ENCODE data around the gene ADGRL2. TPM values are rescaled to one million over a fixed set of nuclear protein-coding genes. Genes with fewer than 3 reads are reported as not detected.

ADGRL2 gene
- total and polyA plus RNA-seq, 2 of the 4 experiments (the other 2 are of a cell fraction) = 17.0 to 42.7 TPM

- Histone ChIP-seq H2BK15ac (ENCODE audit: low read depth, low read length) (no peak overlapping the region), H2BK120ac (ENCODE audit: low read depth, low read length) (no peak overlapping the region), H2AFZ (replicated peaks; ENCODE audit: low read length, poor library complexity) (no peak overlapping the region), H3K14ac (replicated peaks; ENCODE audit: low read depth, low read length) (no peak overlapping the region), H3K79me1 (ENCODE audit: low read depth in 1 of 2, low read length in 2 of 2) (no peaks in the 10 kb centered on the region), H3K9ac (ENCODE audit: low read depth, low read length) (no peak overlapping the region), H3K4me3 (ENCODE audit: insufficient read depth, low read depth, low read length) (no peak overlapping the region), H4K20me1 (ENCODE audit: insufficient read depth, low read length) (no peaks in the 10 kb centered on the region), H3K4me2 (ENCODE audit: low read depth, low read length) (no peak overlapping the region), H3K23ac (ENCODE audit: low read depth, low read length) (no peak overlapping the region), H2BK5ac (ENCODE audit: low read depth, low read length, poor library complexity, severe bottlenecking) (no peak overlapping the region), H3K9me1 (ENCODE audit: insufficient read depth, low read length) (no peaks in the 10 kb centered on the region), H3K18ac (ENCODE audit: low read depth, low read length) (no peak overlapping the region), H2AK5ac (ENCODE audit: low read depth, low read length) (no peak overlapping the region), H3K56ac (ENCODE audit: extremely low read depth, insufficient read depth, low read length) (no peak overlapping the region), H3K4ac (ENCODE audit: low read depth, low read length) (no peak overlapping the region), H3K9me3 (ENCODE audit: control insufficient read depth, insufficient read depth, low read length) (no peaks in the 10 kb centered on the region), H2BK20ac (ENCODE audit: low read depth, low read length) (no peak overlapping the region), H4K91ac (ENCODE audit: insufficient read depth, low read depth, low read length) (no peak overlapping the region), H4K5ac (ENCODE audit: low read depth, low read length) (no peak overlapping the region), H4K8ac (ENCODE audit: low read depth in 2 of 2, low read length in 2 of 2) (no peak overlapping the region), H3K36me3 (ENCODE audit: control insufficient read depth, insufficient read depth, low read length) (no peaks in the 10 kb centered on the region), H3K27ac (ENCODE audit: insufficient read depth, low read length) (no peak overlapping the region), H3K4me1 (ENCODE audit: control insufficient read depth, insufficient read depth, low read length) (no peaks in the 10 kb centered on the region), H2AK9ac (replicated peaks; ENCODE audit: low read depth, low read length, poor library complexity) (no peak overlapping the region), H3K27me3 (ENCODE audit: control insufficient read depth, insufficient read depth, low read length) (no peaks in the 10 kb centered on the region)
- in situ Hi-C loops (cut with MboI; ENCODE audit: low sequenced_read_pairs) = no loop called here
- DNase-seq (no peak), ATAC-seq (ENCODE audit: low read depth) (no peak)
- no CpG with 5 or more reads among the region's 3 CpGs for WGBS, 2 experiments (ENCODE audit: extremely low coverage in 2 of 2, insufficient read length in 1 of 2)
- CTCF ChIA-PET = no interaction called here
- intact Hi-C loops (cut with micrococcal nuclease) = no loop called here
- dilution Hi-C loops (cut with HindIII; ENCODE audit: low sequenced_read_pairs, unreplicated experiment) = no loop called here
- TF ChIP-seq POLR2A (IDR thresholded peaks at IDR 0.05; ENCODE audit: low read depth, low read length) = no peak
- TF ChIP-seq RFX5 (IDR thresholded peaks at IDR 0.05; ENCODE audit: low read depth, low read length) = no peak
- no peak for TF ChIP-seq BHLHE40 (IDR thresholded peaks at IDR 0.05; ENCODE audit: low read depth, low read length)
- TF ChIP-seq, protein P1, sequence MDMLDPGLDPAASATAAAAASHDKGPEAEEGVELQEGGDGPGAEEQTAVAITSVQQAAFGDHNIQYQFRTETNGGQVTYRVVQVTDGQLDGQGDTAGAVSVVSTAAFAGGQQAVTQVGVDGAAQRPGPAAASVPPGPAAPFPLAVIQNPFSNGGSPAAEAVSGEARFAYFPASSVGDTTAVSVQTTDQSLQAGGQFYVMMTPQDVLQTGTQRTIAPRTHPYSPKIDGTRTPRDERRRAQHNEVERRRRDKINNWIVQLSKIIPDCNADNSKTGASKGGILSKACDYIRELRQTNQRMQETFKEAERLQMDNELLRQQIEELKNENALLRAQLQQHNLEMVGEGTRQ (IDR thresholded peaks at IDR 0.05; ENCODE audit: low read depth, low read length) = no peak
- TF ChIP-seq, protein P2, sequence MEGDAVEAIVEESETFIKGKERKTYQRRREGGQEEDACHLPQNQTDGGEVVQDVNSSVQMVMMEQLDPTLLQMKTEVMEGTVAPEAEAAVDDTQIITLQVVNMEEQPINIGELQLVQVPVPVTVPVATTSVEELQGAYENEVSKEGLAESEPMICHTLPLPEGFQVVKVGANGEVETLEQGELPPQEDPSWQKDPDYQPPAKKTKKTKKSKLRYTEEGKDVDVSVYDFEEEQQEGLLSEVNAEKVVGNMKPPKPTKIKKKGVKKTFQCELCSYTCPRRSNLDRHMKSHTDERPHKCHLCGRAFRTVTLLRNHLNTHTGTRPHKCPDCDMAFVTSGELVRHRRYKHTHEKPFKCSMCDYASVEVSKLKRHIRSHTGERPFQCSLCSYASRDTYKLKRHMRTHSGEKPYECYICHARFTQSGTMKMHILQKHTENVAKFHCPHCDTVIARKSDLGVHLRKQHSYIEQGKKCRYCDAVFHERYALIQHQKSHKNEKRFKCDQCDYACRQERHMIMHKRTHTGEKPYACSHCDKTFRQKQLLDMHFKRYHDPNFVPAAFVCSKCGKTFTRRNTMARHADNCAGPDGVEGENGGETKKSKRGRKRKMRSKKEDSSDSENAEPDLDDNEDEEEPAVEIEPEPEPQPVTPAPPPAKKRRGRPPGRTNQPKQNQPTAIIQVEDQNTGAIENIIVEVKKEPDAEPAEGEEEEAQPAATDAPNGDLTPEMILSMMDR (conservative IDR thresholded peaks at IDR 0.05; ENCODE audit: low read depth, low read length) = no peak
- TF ChIP-seq SMC3 (IDR thresholded peaks at IDR 0.05; ENCODE audit: low read depth, low read length) = no peak
- TF ChIP-seq MXI1 (IDR thresholded peaks at IDR 0.05; ENCODE audit: borderline replicate concordance, low read depth, low read length) = no peak
- TF ChIP-seq RCOR1 (IDR thresholded peaks at IDR 0.05; ENCODE audit: insufficient replicate concordance, low read length) = no peak
- POLR2A ChIA-PET (ENCODE audit: unreplicated experiment) = interaction anchor here (0.6 kb wide), 1 partner anchor 623 kb away, joined by 16 read pairs; no protein-coding TSS in a partner anchor
- no TSS peak for BruUV-seq (replicated peaks)
Observed at GRCh38 chr1:81967951-81968350, 167.2 kb downstream of the ADGRL2 start.

All from IMR-90 (cell line).